Activated CD4-positive, alpha-beta T cell treated with anti-CD3 and anti-CD28 coated beads, Interleukin-2, amount 50 U/mL, for 4 hours (primary cell): Measurements from ENCODE around the gene KRTAP2-1.
"Not testable (repeated sequence)": the region's sequence is repeated elsewhere in the genome, so short reads cannot be mapped to it uniquely, and the experiment has no call there.

Experiments
- DNase-seq, 2 experiments: peaks; one replicate each; pipeline ENCODE4 v3.0.0-alpha.2; 2020

The KRTAP2-1 gene

GRCh38 chr17:41010441-41010840 lies 36.7 kb downstream of the KRTAP2-1 start:
- DNase-seq, result no peak

GRCh38 chr17:41009936-41010335 lies 37.2 kb downstream of the KRTAP2-1 start:
- no peak for DNase-seq

- DNase-seq, result no peak
Measured at GRCh38 chr17:41009301-41009760, 37.8 kb downstream of the KRTAP2-1 start.

GRCh38 chr17:41008811-41009210 lies 38.3 kb downstream of the KRTAP2-1 start, which contains the start of gene KRTAP3-1:
Gene KRTAP3-1, minus strand, starts transcription at chr17:41009128. Its CDS starts 54 bp downstream, at chr17:41009074.
- DNase-seq, result no peak

- DNase-seq, result no peak
Measured at GRCh38 chr17:41004397-41004796, 42.7 kb downstream of the KRTAP2-1 start.

DNA sequence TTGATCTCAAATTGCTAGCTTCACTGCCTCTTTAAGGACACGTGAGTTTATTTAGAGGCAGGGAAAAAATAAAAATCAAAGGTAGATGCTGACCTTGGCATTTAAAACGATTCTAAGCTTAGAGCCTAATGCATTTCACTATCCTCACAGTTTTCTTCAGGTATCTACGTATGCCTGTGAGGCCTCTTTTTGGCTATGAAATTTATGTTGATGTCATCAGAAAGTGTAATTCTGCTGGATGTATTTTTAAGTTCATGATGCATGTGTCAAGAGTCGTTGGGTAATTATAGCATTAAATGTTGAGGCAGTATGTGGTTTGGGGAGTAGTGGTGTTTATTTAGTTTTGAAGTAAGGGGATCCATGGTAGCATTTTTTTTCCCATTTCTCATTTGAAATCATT lies 43.2 kb downstream of the KRTAP2-1 start:
- DNase-seq, result no peak

- no peak for DNase-seq
Measured at GRCh38 chr17:41002814-41003213, 44.3 kb downstream of the KRTAP2-1 start.

DNA sequence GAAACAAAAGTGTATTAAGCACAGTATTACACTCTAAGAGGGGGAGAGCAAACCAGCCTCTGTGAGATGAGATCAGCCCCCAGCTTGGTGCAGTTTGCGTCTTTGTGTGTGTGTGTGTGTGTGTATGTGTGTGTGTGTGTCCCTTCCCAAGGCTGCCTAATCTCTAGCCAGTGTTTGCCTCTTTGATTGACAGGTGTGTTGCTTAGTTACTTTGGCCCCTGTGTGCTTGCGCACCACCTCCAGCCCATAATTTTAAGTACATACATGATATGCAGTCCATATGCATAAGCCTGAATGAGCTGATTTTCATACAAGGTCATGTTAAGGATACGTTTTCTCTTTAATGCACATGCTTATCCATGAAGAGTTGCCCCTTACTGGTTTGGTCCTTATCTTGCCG lies 45.3 kb downstream of the KRTAP2-1 start:
- DNase-seq, result no peak

DNA sequence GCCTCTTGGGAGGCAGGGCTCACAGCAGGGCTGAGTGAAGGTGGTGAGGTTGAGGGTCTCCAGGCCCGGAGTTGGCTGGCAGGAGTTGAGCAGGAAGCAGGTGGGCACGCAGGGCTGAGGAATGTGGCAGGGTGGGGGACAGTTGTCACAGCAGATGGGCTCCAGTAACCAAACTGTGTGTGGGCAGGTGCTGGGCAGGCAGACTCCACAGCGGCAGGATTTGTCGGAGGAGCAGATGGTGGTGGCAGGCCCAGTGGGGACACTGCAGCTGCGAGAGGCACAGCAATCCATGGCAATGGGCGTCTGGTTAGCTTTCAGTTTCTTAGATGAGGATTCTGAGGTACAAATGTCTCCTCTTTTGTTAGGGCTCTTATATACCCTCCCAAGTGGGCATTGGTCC lies 47.6 kb downstream of the KRTAP2-1 start, which contains the start of gene KRTAP3-2:
Gene KRTAP3-2 (minus strand): TSS at position 344 of the 400 bp plus-strand sequence. CDS start 53 bp downstream, at position 291.
- not testable (repeated sequence) for DNase-seq

DNA sequence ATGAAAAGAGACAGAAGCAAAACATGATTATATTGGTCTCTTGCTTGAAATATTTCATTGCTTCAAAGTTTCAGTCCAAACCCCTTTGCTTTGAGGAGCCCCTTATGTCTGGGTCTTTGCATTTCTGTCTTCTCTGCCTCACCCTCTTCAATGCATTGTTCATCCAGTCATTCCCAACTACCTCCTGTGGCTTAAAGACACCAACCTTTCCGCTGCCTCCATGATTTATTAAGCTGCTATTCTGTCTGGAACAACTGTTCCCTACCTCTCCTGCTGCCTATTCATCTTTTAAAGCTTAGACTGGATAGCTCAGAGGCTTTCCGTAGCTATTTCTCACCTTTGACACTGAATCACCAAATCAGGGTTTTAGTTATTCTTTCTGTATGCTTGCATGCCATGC lies 49.8 kb downstream of the KRTAP2-1 start:
- no peak for DNase-seq

- no peak for DNase-seq
Measured at GRCh38 chr17:40996829-40997228, 50.3 kb downstream of the KRTAP2-1 start.
